Left lung (tissue), 10 donors: ENCODE measurements around the gene TIAM2. TPM values are rescaled to one million over a fixed set of nuclear protein-coding genes. Genes with fewer than 3 reads are reported as not detected.
A peak's percentile ranks its signal among the peaks of the same experiment; 100 is the strongest.

ENCODE experiments used
- ATAC-seq: fragments of 200-7000 bp; cut with Tn5 transposase; one replicate; pipeline ENCODE4 v1.9.1; 2020; ENCODE audit warnings: moderate library complexity
- DNase-seq, 4 donors: peaks; one replicate each; pipeline ENCODE4 v3.0.0-alpha.2; 2013 to 2020
- H3K27ac ChIP-seq, 2 donors: fragments of 200-600 bp; sonication (generic) in 1 of 2; one replicate each; pipeline versions ENCODE4 v1.5.0 to v1.8.0; 2020 to 2021
- H3K27me3 ChIP-seq, 2 donors: fragments of 200-600 bp; sonication (generic) in 1 of 2; one replicate each; pipeline versions ENCODE4 v1.5.0 to v1.8.0; 2020 to 2021
- H3K36me3 ChIP-seq, 2 donors: fragments of 200-600 bp; sonication (generic) in 1 of 2; one replicate each; pipeline versions ENCODE4 v1.5.0 to v1.8.0; 2020 to 2021
- H3K4me1 ChIP-seq, 2 donors: fragments of 200-600 bp; one replicate each; pipeline ENCODE4 v1.8.0; 2021
- H3K4me3 ChIP-seq, 2 donors: fragments of 200-600 bp; sonication (generic) in 1 of 2; one replicate each; pipeline versions ENCODE4 v1.5.0 to v1.8.0; 2020 to 2021; ENCODE audit warnings: mild to moderate bottlenecking in 1 of 2
- H3K9me3 ChIP-seq, 2 donors: fragments of 200-600 bp; sonication (generic) in 1 of 2; one replicate each; pipeline versions ENCODE4 v1.5.0 to v1.8.0; 2020 to 2021
- intact Hi-C, 2 donors: fragments of 100-400 bp; cut with DNase I; formaldehyde crosslinking; loops; one replicate each; pipeline versions ENCODE4 v1.11.2 to v1.14.2; 2022
- polyA plus RNA-seq, 6 donors: library from polyadenylated mRNA; unstranded; fragments of 120-200 nt; gene quantifications; one replicate each; pipeline ENCODE4 v1.2.1, GENCODE V29; 2013; ENCODE audit not compliant: insufficient read length in 6 of 6
- total RNA-seq, 2 donors: library from RNA; stranded (reverse); fragmentation: NEBNext Ultra II Directional; extraction: Animal tissue kit (Norgen Biotek cat#: 25700); gene quantifications; one replicate each; pipeline ENCODE4 v1.2.1, GENCODE V29; 2021
- TF ChIP-seq, protein P1 (sequence below), 2 donors: fragments of 200-600 bp; sonication (generic) in 1 of 2; IDR thresholded peaks; one replicate each; pipeline versions ENCODE4 v1.5.0 to v1.8.0; 2021; ENCODE audit warnings: antibody characterized with exemption in 2 of 2
- donor health status: DM: no; HTN: yes; CAD: no.
- donor health status: DM: no; HTN: no; CAD: no.

Gene TIAM2
- total and polyA plus RNA-seq, 8 donors, result 6.9 to 25.0 (median 20.6) TPM

DNA sequence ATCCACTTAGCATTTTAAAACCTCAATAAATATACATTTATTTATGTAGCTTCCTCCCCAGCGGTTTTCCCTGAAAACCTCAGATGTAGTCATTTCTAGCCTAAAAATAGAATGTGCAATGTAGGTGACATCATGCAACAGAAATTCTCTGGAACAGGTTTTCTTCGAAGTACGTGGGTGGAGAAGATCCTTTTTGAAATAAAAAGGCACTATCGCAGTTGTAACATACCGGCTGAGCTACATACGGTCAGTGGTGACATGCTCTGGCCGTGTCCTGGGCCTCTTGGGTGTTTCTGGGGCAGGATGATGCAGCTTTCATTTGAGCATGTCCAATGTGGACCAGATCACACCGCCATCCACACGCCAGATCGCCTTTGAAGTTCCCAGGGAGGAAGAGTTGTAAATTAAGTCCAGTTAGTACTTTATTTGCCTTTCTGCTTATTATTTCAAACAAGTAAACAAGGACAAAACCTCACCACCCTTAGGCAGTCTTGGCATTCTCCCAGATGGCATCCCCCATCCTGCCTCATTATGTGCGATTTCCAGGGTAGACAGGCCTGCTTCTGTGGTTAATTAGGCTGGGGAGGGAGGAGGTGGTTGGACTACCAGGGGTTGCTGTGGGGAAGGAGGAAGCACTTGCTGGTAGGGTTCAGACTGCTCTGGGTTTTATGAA, 159.2 kb downstream of the TIAM2 start:
- no peak for ATAC-seq

DNA sequence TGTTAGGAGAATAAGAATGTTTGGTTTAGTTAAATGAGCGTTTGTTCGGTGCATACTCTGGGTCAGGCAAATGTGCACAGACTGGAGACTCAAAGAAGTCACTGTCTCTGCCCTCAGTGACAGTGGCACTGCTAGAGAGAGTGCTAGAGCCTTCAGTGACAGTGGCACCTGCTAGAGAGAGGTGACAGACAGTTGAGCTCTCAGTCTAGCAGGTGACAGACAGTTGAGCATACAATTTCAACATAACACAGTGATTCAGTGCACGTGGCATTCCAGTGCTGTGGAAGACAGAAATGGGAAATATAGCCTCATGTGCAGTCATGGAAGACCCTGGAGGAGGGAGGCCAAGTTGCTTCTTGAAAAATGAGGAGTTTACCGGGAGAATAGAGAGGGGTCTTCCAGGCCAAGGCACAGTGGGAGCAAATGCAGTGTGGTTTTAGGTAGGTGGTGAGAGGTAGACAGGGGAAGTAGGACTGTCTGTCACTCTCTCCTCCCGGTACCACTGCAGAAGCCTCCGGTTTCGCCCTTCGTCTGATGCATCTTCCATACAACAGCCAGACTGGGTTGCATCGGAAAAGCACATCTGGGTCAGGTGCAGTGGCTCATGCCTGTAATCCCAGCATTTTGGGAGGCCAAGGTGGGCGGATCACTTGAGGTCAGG, 160.8 kb downstream of the TIAM2 start:
- Histone ChIP-seq H3K27me3 (no peaks in the 10 kb centered on the region), H3K36me3 (no peaks in the 10 kb centered on the region), H3K4me1 (no peaks in the 10 kb centered on the region), H3K9me3 (no peaks in the 10 kb centered on the region), H3K27ac (no peak overlapping the region), H3K4me3 (no peak overlapping the region)
- TF ChIP-seq, protein P1, sequence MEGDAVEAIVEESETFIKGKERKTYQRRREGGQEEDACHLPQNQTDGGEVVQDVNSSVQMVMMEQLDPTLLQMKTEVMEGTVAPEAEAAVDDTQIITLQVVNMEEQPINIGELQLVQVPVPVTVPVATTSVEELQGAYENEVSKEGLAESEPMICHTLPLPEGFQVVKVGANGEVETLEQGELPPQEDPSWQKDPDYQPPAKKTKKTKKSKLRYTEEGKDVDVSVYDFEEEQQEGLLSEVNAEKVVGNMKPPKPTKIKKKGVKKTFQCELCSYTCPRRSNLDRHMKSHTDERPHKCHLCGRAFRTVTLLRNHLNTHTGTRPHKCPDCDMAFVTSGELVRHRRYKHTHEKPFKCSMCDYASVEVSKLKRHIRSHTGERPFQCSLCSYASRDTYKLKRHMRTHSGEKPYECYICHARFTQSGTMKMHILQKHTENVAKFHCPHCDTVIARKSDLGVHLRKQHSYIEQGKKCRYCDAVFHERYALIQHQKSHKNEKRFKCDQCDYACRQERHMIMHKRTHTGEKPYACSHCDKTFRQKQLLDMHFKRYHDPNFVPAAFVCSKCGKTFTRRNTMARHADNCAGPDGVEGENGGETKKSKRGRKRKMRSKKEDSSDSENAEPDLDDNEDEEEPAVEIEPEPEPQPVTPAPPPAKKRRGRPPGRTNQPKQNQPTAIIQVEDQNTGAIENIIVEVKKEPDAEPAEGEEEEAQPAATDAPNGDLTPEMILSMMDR (IDR thresholded peaks at IDR 0.05), result no peak
- no peak for ATAC-seq
- intact Hi-C loops, result no loop called here
- DNase-seq, result no peak

More for the DNA sequence above, 159.2 kb downstream of the TIAM2 start:
- DNase-seq, result no peak
- H3K9me3 ChIP-seq, result no peaks in the 10 kb centered on the region
- no peaks in the 10 kb centered on the region for H3K36me3 ChIP-seq
- no peaks in the 10 kb centered on the region for H3K4me1 ChIP-seq
- no peak overlapping the region for H3K27ac ChIP-seq
- no peaks in the 10 kb centered on the region for H3K27me3 ChIP-seq
- H3K4me3 ChIP-seq, result no peak overlapping the region
- TF ChIP-seq, protein P1 (IDR thresholded peaks at IDR 0.05), result no peak
- intact Hi-C loops, result no loop called here

DNA sequence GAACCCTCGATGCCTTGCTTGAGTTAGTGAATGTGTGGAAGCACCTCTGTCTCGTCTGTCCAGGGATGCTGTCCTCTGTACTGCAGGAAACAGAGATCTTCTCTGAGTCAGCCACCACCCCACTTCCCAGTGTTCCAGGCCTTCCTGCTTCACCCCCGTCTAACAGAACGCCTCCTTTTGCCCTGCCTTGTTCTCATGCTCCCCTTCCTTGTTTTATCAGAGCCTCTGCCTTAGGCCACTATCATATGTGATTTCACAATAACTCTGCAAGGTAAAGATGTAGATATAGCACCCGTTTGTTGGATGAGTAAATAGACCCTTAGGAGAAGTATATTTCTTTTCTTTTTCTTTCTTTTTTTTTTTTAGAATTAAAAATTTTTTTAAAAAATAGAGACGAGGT, 162.0 kb downstream of the TIAM2 start:
- Histone ChIP-seq H3K9me3 (no peaks in the 10 kb centered on the region), H3K4me1 (no peaks in the 10 kb centered on the region), H3K4me3 (no peak overlapping the region), H3K36me3 (no peaks in the 10 kb centered on the region), H3K27me3 (no peaks in the 10 kb centered on the region), H3K27ac (no peak overlapping the region)
- intact Hi-C loops, result no loop called here
- DNase-seq (no peak), ATAC-seq (no peak)
- TF ChIP-seq, protein P1 (IDR thresholded peaks at IDR 0.05), result no peak

DNA sequence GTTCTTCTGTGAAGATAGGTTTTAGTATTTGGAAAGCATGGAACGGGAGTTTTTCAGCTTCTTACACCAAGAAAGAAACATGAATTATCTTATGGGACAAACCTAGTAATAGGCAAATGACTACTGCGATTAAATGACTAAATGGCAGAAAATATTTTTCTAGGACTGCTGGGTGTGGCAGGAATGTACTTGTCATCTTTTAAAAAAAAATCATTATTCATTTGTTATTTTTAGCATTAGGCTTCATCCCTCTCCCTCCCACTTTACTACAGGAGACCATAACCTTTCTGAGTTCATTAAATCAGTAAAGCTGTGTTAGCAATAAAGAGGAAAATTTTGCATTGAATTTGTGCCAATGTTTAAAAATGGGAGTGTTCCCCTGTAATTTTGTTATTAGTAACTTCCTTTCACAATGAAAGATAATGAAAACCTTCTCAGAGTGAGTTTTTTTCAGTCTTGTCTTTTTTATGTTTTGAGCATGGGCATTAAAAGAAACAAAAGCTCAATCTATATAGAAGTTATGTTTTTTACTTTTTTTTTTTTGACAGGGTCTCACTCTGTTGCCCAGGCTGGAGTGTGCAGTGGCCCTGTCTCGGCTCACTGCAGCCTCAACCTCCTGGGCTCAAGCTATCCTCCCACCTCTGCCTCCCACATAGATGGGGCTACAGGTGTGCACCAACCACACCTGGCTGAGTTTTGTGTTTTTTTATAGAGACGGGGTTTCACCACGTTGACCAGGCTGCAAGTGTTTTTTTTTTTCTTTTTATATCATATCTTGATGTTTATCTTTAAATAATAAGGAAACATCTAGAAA, 163.1 kb downstream of the TIAM2 start:
- H3K9me3 ChIP-seq, result no peaks in the 10 kb centered on the region
- TF ChIP-seq, protein P1 (IDR thresholded peaks at IDR 0.05), result no peak
- ATAC-seq, result peak; percentile 15

DNA sequence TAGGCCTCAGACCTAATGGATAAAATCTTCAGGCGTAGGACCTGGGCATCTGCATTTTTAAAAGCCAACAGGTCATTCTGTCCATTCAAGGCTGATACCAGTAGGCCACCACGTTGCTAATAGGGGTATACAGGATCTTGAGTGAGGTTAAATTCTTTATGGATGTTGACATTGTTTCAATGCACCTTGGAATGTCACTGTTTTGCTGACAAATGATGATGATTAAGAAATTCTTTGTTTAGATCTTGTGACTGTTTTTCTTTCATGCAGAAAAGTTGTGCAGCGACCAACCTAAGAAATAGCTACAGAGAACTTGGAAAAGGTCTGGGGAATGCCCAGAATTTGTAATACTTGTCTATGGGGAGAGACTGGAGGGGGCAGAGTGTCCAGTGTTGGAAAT, 167.6 kb downstream of the TIAM2 start:
- DNase-seq, result no peak
- H3K27ac ChIP-seq, result no peak overlapping the region
- H3K27me3 ChIP-seq, result no peaks in the 10 kb centered on the region
- H3K36me3 ChIP-seq, result no peaks in the 10 kb centered on the region
- TF ChIP-seq, protein P1 (IDR thresholded peaks at IDR 0.05), result no peak
- H3K4me3 ChIP-seq, result no peak overlapping the region
- intact Hi-C loops, result no loop called here
- no peaks in the 10 kb centered on the region for H3K4me1 ChIP-seq
- ATAC-seq, result no peak
- no peaks in the 10 kb centered on the region for H3K9me3 ChIP-seq

More for the DNA sequence above, 163.1 kb downstream of the TIAM2 start:
- intact Hi-C loops, result no loop called here
- H3K4me1 ChIP-seq, result no peaks in the 10 kb centered on the region
- no peaks in the 10 kb centered on the region for H3K27me3 ChIP-seq
- H3K4me3 ChIP-seq, result no peak overlapping the region
- H3K27ac ChIP-seq, result no peak overlapping the region
- DNase-seq, result no peak
- H3K36me3 ChIP-seq, result no peaks in the 10 kb centered on the region
